ENCODE data around the gene SYT15B.
"Not testable (repeated sequence)": the region's sequence is repeated elsewhere in the genome, so short reads cannot be mapped to it uniquely, and the experiment has no call there.

DNA sequence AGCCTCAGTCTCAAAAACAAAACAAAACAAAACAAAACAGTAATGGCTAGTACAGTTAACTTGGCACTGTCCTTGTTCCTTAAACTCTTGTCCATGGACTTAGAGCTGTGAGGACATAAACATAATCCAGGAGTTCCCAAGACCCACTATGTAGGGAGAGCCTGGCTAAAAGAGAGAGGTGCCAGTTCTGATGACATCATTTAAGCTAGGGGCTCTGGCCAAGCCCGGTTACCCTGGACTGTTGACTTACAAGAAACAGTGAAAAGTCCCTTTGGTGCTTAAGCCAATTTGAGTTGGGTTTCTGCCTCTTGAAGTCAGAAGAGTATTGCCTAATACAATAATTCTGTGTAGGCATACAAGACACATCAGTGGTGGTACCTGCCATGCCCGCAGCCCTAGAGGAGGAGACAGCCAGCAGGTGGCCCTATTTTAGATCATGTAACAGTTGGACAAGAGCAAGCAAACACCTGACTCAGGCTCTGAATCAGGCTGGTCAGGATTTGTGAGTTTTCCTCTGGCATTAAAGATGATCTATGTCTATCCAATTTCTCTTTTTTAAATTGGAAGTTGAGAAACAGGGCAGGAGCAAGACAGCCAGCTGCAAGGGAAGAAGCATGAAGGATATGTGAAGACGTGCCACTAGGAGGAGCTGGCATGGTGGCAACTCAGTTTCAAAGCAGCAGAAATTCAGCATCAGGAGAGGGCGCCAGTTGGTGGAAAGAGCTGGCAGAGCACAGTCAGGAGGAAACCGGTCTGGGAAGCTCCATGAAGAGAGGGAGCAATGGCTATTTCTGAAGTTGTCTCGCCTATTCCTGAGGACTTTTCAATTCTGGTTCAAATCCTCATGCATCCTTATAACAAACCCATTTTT is 12.2 kb upstream of the SYT15B start:
- TF ChIP-seq, protein P1, sequence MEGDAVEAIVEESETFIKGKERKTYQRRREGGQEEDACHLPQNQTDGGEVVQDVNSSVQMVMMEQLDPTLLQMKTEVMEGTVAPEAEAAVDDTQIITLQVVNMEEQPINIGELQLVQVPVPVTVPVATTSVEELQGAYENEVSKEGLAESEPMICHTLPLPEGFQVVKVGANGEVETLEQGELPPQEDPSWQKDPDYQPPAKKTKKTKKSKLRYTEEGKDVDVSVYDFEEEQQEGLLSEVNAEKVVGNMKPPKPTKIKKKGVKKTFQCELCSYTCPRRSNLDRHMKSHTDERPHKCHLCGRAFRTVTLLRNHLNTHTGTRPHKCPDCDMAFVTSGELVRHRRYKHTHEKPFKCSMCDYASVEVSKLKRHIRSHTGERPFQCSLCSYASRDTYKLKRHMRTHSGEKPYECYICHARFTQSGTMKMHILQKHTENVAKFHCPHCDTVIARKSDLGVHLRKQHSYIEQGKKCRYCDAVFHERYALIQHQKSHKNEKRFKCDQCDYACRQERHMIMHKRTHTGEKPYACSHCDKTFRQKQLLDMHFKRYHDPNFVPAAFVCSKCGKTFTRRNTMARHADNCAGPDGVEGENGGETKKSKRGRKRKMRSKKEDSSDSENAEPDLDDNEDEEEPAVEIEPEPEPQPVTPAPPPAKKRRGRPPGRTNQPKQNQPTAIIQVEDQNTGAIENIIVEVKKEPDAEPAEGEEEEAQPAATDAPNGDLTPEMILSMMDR (conservative IDR thresholded peaks at IDR 0.05): peak; percentile 68
- TF ChIP-seq EZH2 (IDR thresholded peaks at IDR 0.05; ENCODE audit: low read depth): not testable (repeated sequence)
